ENCODE data around the gene C2orf68.

DNA sequence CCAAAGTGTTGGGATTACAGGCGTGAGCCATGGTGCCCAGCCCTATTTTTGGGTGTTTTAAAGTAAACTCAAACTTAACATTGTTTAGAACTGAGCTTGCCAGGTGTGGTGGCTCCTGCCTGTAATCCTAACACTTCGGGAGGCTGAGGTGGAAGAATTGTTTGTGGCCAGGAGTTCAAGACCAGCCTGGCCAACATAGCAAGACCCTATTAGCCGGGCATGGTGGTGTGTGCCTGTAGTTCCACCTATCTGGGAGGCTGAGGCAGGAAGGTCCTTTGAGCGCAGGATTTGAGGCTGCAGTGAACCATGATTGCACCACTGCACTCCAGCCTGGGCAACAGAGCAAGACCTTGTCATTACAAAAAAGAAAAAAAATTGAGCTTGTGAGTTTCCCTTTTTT is 38.6 kb upstream of the C2orf68 start:
- TF ChIP-seq POLR2A (IDR thresholded peaks at IDR 0.05) (no peak), CTCF (IDR thresholded peaks at IDR 0.05) (no peak)
